ENCODE data around the gene SIRT3. TPM values are rescaled to one million over a fixed set of nuclear protein-coding genes. Genes with fewer than 3 reads are reported as not detected.

Gene SIRT3
- total RNA-seq, 4 donors from 2014 or later: 2.5 to 8.3 (median 6.1) TPM

- 0% methylated on average over 6 of the region's 63 CpGs; no CpG with 5 or more reads in 1 of the 2 donors for WGBS, 2 donors
- TF ChIP-seq POLR2A (IDR thresholded peaks at IDR 0.05): peak in 3 of 4 donors; percentile 94 to 97 (median 96)
- peak in 2 of 6 experiments; percentile 10 to 22 for TF ChIP-seq CTCF (IDR thresholded peaks at IDR 0.05)
- peaks cover 24 to 67% (median 30%) of the 10 kb centered on the region in 3 donors for H3K36me3 ChIP-seq
Measured at GRCh38 chr11:207208-207862, 28.8 kb downstream of the SIRT3 start, which contains the start of the genes BET1L and RIC8A. TSS of gene BET1L (minus strand) at chr11:207399. CDS start at chr11:207321, 78 bp downstream. TSS of gene RIC8A (plus strand) at chr11:207708. CDS start at chr11:208855, 1,147 bp downstream.

GRCh38 chr11:206526-207207, 29.5 kb downstream of the SIRT3 start:
- Histone ChIP-seq H3K27me3 (no peaks in the 10 kb centered on the region), H3K36me3 (peaks cover 19 to 62% (median 29%) of the 10 kb centered on the region in 3 donors), H3K27ac (peak overlapping the region; percentile 96 to 100 (median 98)), H3K9me3 (no peaks in the 10 kb centered on the region), H3K4me3 (peak overlapping the region; percentile 80 to 100 (median 90)), H3K4me1 (peaks cover 29 to 72% (median 30%) of the 10 kb centered on the region in 3 donors)
- TF ChIP-seq CTCF (IDR thresholded peaks at IDR 0.05): no peak
- no peak for TF ChIP-seq POLR2A (IDR thresholded peaks at IDR 0.05)
- 3 to 5% methylated on average over 11 to 14 of the region's 39 CpGs for WGBS, 2 donors
- intact Hi-C loops (cut with DNase I): no loop called here
- no peak for DNase-seq

More at GRCh38 chr11:207208-207862, 28.8 kb downstream of the SIRT3 start, which contains the start of the genes BET1L and RIC8A:
- intact Hi-C loops (cut with DNase I): no loop called here
- Histone ChIP-seq H3K27ac (peak within 1 kb of the TSS; percentile 96 to 100 (median 98)), H3K9me3 (no peaks in the 10 kb centered on the region), H3K27me3 (no peaks in the 10 kb centered on the region), H3K4me1 (peaks cover 29 to 73% (median 30%) of the 10 kb centered on the region in 3 donors), H3K4me3 (peak within 1 kb of the TSS; percentile 80 to 100 (median 90))
- DNase-seq: peak; percentile 95

- Histone ChIP-seq H3K27ac (peak overlapping the region in 3 of 4 donors; percentile 96 to 100 (median 98)), H3K4me1 (peaks cover 29 to 66% (median 30%) of the 10 kb centered on the region in 3 donors), H3K9me3 (no peaks in the 10 kb centered on the region), H3K36me3 (peaks cover 12 to 61% (median 22%) of the 10 kb centered on the region in 3 donors), H3K4me3 (peak overlapping the region; percentile 80 to 100 (median 90)), H3K27me3 (no peaks in the 10 kb centered on the region)
- TF ChIP-seq CTCF (IDR thresholded peaks at IDR 0.05): no peak
- TF ChIP-seq POLR2A (IDR thresholded peaks at IDR 0.05): no peak
- intact Hi-C loops (cut with DNase I): no loop called here
- WGBS, 2 donors: 40 to 74% methylated on average over 1 to 3 of the region's 7 CpGs
- no peak for DNase-seq
Measured at GRCh38 chr11:206002-206384, 30.1 kb downstream of the SIRT3 start.

- Histone ChIP-seq H3K9me3 (no peaks in the 10 kb centered on the region), H3K27me3 (no peaks in the 10 kb centered on the region), H3K36me3 (peaks cover 9 to 61% (median 18%) of the 10 kb centered on the region in 3 donors), H3K4me1 (peaks cover 26 to 60% (median 29%) of the 10 kb centered on the region in 3 donors), H3K4me3 (peak overlapping the region in 2 of 4 donors; percentile 80 to 100), H3K27ac (no peak overlapping the region)
- no peak for DNase-seq
- TF ChIP-seq CTCF (IDR thresholded peaks at IDR 0.05) (no peak), POLR2A (IDR thresholded peaks at IDR 0.05) (no peak)
- WGBS, 2 donors: 90 to 100% methylated on average over 2 to 6 of the region's 16 CpGs
- intact Hi-C loops (cut with DNase I): no loop called here
Measured at GRCh38 chr11:205221-206001, 30.7 kb downstream of the SIRT3 start.

Data from esophagus squamous epithelium (tissue), 5 donors.